ENCODE data around the gene DEFB123.

GRCh38 chr20:31394900-31395299 is 45.5 kb upstream of the DEFB123 start:
- TF ChIP-seq CTCF (IDR thresholded peaks at IDR 0.05), result no peak
- no peak for TF ChIP-seq POLR2A (IDR thresholded peaks at IDR 0.05)

All from Peyer's patch (tissue), 4 donors.